Activated T-helper 9 cell treated with anti-CD3 and anti-CD28 coated beads, Interleukin-2, amount 50 U/mL, for 16 hours (primary cell): ENCODE measurements around the gene ADH1A.
"Not testable (repeated sequence)": the region's sequence is repeated elsewhere in the genome, so short reads cannot be mapped to it uniquely, and the experiment has no call there.

Source experiments
- DNase-seq: peaks from one replicate; pipeline ENCODE4 v3.0.0-alpha.2; 2020; ENCODE audit warnings: low read depth

The ADH1A gene

DNA sequence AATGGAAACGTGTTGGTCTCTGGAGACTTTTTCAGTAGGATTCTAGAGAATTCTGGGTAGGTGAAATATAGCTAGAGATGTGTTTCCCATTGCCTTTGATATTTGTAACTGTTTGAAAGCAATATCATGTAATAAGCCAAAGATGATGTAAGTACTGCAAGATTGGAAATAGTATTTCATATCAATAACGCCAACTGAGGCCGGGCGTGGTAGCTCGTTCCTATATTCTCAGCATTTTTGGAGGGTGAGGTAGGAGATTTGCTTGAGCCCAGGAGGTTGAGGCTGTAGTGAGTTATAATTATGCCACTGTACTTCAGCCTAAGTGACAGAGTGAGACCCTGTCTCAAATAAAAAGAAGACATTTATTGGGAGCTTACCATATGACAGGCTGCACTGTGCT is 9.5 kb downstream of the ADH1A start:
- no peak for DNase-seq

DNA sequence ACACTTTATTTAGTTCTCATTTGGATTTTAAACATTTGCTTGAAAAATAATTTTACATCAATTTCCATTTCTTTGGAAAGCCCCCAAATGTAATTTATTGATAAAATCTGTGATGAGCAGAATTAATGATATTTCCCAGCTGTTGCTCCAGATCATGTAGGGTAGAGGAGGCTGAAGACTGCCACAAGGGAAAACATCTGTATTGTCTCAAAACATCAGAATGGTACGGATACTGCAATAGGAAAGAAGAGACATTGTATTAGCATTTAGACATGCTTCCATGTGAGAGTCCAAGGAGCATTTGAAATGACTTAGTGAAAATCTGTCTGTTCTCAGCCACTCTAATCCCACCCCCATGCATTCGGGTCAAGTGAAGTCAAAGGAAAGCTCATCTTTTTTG is 14.4 kb downstream of the ADH1A start:
- no peak for DNase-seq

DNA sequence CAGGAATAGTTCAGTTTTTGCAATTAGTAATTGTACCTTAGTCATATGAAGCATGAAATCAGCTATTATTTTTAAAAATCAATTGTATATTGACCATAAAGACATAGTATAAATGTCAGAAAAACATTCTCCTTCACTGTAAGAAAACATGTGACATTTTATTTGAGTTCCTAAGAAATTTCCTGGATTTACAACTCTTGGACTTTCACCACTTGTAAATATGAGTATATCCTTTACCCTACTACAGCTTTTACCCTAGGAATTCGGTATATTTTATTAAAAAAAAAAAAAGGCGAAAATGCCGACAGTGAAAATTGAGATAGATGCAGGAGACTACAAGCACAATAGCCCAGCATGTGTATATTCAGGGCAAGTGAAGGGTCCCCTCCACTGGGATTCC is 14.9 kb downstream of the ADH1A start:
- no peak for DNase-seq

DNA sequence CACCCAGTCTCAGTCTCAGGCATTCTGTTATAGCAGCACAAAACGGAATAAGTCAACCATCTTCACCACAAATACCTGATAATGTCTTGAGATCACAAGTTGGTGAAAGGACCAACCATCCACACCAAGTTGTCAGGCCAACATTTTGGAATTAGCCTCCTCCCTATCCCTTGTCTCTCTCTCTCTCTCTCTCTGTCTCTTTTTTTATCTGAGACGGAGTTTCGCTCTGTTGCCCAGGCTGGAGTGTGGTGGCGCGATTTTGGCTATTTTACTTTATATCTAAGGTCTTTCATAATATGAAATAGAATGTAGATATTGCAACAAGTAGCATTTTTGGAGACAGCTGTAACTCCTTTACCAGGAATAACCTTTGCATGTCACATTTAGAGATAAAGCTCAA is 15.7 kb downstream of the ADH1A start:
- DNase-seq, result no peak

DNA sequence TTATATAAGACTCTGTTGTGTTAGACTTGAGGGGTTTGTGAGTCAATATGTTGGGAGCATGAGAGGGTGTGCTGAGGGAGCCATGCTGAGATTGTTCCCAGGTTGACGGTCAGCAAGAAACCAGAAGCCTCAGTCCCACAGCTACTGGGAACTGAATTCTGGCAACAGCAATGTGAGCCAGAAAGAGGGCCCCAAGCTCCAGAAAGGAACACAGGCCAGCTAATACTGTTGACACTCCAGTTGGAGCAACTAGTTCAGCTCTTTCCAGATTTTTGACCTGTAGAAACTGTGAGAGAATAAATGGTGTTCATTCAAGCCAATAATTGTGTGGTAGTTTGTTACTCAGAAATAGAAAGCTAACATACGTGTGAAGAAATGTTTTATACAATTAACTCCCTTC is 17.1 kb downstream of the ADH1A start:
- DNase-seq, result no peak

DNA sequence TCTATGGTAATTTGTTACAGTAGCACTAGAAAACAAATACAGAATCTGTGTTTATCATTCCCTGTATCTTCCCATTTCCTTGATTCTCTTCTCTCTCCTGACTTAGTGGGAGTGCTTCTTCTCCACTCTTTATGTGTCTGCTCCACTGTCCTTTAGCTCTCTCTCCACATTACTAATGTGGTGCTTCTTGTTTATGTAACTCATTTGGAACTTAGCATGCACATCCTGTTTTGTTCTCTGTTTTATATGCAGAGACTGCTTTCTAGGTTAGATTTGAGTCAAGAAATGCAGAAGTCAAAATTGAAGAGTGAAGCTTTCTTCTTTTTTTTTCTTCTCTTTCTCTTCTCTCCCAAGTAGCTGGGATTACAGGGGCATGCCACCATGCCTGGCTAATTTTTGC is 25.9 kb downstream of the ADH1A start:
- DNase-seq, result no peak

DNA sequence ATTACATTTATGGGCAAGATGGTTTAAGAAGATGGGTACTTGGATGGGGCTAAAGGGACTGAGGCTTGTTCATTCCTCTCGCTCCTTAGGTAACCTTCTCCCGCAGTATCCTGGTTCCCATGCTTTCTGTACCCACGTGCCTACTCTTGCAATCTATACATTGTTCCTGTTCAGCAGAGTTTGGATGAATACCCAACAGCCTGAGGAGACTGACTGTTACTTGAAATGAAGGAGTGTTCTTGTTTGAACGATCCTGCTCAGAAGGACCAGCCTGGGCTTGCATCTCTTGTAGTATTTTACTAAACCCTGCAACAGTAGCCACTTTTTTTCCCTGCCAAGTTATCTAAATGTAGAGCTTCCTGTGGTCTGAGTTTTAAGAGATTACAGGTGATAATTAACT is 38.0 kb downstream of the ADH1A start:
- no peak for DNase-seq

DNA sequence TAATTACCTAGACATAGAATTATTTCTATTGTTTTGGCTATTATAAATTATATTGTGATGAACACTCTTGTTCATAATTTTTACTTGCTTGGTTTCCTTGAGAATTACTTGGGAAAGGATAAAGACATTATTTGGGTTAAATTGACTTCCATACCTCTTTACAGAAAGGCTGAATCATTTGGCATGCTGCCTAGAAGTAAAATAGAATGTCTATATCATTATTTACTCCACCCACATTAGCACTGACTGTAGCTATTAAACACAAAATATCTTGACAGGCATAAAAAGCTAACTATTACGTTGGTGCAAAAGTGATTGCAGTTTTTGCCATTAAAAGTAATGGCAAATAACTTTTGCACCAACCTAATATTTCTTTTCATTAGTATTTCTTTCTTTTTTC is 42.1 kb downstream of the ADH1A start:
- DNase-seq, result no peak

DNA sequence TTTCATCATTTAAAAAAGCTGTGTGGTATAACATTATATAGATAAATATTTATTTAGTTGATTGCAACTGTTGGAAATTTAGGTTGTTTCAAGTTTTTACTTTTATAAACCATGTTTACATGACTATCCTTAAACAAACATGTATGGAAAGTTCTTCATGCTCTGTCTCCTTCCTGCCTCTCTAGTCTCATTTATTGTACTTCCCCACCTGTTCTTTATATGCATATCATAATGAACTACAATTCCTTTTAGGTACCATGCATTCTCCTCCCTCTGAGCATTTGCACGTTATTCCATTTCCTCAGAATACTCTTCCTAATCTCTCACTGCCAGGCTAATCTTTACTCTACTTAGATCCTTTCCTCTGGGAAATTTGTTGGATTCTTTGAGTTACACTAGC is 54.8 kb downstream of the ADH1A start:
- DNase-seq, result no peak

DNA sequence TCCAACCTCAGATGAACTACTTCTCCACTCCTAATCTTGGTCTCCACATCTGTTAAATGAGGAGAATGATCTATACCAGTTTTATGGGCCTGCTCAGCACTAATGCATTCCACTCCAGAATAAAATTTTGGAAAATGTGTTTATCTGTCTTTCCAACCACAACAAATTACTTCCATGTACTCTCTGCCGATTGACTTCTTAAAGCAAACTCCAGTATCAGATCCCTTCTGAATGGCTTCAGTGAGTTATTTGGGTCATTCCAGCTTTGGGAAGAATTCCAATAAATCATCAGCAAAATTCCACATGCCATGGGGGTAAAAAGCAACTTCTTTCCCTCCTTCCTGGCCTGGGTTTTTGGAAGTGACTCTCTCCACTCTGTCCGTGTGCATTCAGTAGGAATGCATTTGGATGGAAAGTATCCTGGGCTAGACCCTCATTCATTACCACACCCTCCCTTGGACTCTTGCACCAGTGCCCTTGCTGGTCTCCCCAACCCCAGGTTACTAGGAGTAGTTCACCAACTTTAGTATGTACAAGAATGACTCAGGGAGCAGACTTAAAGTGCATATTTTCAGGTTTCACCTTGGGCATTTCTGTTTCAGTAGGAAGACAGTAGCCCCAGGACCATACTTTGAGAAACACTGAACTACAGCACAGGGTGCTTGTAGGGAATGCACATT is 56.3 kb downstream of the ADH1A start:
- DNase-seq, result no peak

DNA sequence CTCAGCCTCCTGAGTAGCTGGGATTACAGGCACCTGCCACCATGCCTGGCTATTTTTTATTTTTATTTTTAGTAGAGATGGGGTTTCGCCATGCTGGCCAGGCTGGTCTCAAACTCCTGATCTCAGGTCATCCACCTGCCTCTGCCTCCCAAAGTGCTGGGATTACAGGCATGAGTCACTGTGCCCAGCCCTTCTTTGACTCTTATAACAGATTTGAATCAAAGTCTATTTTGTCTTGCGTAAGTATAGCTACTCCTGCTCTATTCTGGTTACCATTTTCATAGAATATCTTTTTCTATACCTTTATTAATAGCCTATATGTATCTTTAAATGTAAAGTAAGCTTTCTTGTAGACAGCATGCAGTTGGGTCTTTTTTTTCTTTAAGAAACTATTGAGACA is 57.4 kb downstream of the ADH1A start:
- DNase-seq, result not testable (repeated sequence)

DNA sequence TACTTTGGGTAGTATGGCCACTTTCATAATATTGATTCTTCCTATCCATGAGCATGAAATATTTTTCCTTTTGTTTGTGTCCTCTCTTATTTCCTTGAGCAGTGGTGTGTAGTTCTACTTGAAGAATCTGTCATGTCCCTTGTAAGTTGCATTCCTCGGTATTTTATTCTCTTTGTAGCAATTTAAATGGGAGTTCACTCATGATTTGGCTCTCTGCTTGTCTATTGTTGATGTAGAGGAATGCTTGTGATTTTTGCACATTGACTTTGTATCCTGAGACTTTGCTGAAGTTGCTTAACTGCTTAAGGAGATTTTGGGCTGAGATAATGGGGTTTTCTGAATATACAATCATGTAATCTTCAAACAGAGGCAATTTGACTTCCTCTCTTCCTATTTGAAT is 62.1 kb downstream of the ADH1A start:
- not testable (repeated sequence) for DNase-seq

DNA sequence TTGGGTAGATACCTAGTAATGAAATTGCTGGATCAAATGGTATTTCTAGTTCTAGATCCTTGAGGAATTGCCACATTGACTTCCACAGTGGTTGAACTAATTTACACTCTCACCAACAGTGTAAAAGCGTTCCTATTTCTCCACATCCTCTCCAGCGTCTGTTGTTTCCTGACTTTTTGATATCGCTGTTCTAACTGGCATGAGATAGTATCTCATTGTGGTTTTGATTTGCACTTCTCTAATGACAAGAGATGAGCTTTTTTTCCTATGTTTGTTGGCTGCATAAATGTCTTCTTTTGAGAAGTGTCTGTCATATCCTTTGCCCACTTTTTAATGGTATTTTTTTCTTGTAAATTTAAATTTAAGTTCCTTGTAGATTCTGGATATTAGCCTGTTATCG is 63.1 kb downstream of the ADH1A start:
- not testable (repeated sequence) for DNase-seq
